NCI-H1694 (cell line): ENCODE data around the gene PTCD1.

ENCODE experiments used
- DNase-seq: peaks from one replicate; lab custom pipeline; 2025; lab: John Stamatoyannopoulos, UW

The PTCD1 gene

GRCh38 chr7:99368750-99369389 lies 69.7 kb downstream of the PTCD1 start:
- DNase-seq = no peak
